K562 (cell line): ENCODE data around the gene KRTAP29-1. TPM values are rescaled to one million over a fixed set of nuclear protein-coding genes. Genes with fewer than 3 reads are reported as not detected.
A peak's percentile ranks its signal among the peaks of the same experiment; 100 is the strongest.

Source experiments
- ATAC-seq: fragments of 200-7000 bp; cut with Tn5 transposase; 3 replicates; pipeline ENCODE4 v1.9.1; 2020; ENCODE audit warnings: moderate library complexity
- BruUV-seq: library from RNA; stranded (reverse); fragments of 400-500 nt; replicated peaks from 2 replicates; lab custom pipeline; 2021; lab: Mats Ljungman, UMichigan
- CTCF ChIA-PET: fragments of 300-600 bp; formaldehyde crosslinking; extraction: SDS; loops from one replicate; lab custom pipeline; 2021; ENCODE audit warnings: low intra/inter-chr PET ratio; lab: Yijun Ruan, JAX
- POLR2A ChIA-PET: fragments of 300-600, 350-650 bp; sonication (Branson Sonifier 250); formaldehyde crosslinking; extraction: SDS; loops from one replicate; lab custom pipeline; 2021; ENCODE audit warnings: antibody characterized with exemption, inconsistent platforms; lab: Yijun Ruan, JAX
- DNase-seq, 4 experiments: peaks; one replicate each; pipeline versions ENCODE4 v3.0.0 to v3.0.0-alpha.2; 2011 to 2018; ENCODE audit warnings: low spot score in 3 of 4, mixed read lengths in 3 of 4; ENCODE audit errors: extremely low read depth in 1 of 4
- FAIRE-seq: peaks from 2 replicates; lab custom pipeline; 2011; peaks lifted over from hg19 to GRCh38; lab: Jason Lieb, UNC
- H2AFZ ChIP-seq: 2 replicates; pipeline ENCODE4 v1.6.0; 2011; ENCODE audit warnings: low read depth, low read length, control low read depth, inconsistent platforms
- H3K27ac ChIP-seq: fragments of 200-600 bp; 3 replicates; pipeline ENCODE4 v1.8.0; 2011; ENCODE audit warnings: low read depth, mild to moderate bottlenecking, control low read depth, inconsistent platforms, low read length, moderate library complexity, mixed read lengths; ENCODE audit errors: extremely low read depth
- H3K27me3 ChIP-seq, 2 experiments: fragments of 300-600 bp in 1 of 2; 2 replicates in 1 of 2; 3 replicates in 1 of 2; pipeline versions ENCODE4 v1.6.0 to v1.8.0; 2011; ENCODE audit warnings: inconsistent platforms in 2 of 2, low read length in 2 of 2, mild to moderate bottlenecking in 1 of 2, mixed read lengths in 1 of 2, moderate library complexity in 1 of 2; ENCODE audit not compliant: control insufficient read depth in 2 of 2, insufficient read depth in 2 of 2
- H3K36me3 ChIP-seq: fragments of 300-600 bp; 3 replicates; pipeline ENCODE4 v1.8.0; 2011; ENCODE audit warnings: mild to moderate bottlenecking, low read length, inconsistent platforms; ENCODE audit not compliant: control insufficient read depth, insufficient read depth
- H3K4me1 ChIP-seq, 2 experiments: fragments of 200-600 bp in 1 of 2; replicated peaks in 1 of 2; 2 replicates in 1 of 2; 3 replicates in 1 of 2; pipeline versions ENCODE4 v1.5.1 to v1.8.0; 2011; ENCODE audit warnings: inconsistent platforms in 2 of 2, low read length in 2 of 2, mild to moderate bottlenecking in 1 of 2, mixed read lengths in 1 of 2, moderate library complexity in 1 of 2; ENCODE audit not compliant: control insufficient read depth in 2 of 2, insufficient read depth in 2 of 2
- H3K4me2 ChIP-seq: 2 replicates; pipeline ENCODE4 v1.6.1; 2011; ENCODE audit warnings: low read length, control low read depth, inconsistent platforms, mixed read lengths; ENCODE audit not compliant: insufficient read depth
- H3K4me3 ChIP-seq: fragments of 200-600 bp; sonication (generic), shearing (Covaris generic); 2 replicates; pipeline ENCODE4 v1.5.1; 2016; ENCODE audit warnings: control low read depth, inconsistent platforms
- H3K79me2 ChIP-seq: fragments of 200-600 bp; 3 replicates; pipeline ENCODE4 v1.8.0; 2011; ENCODE audit warnings: low read length, inconsistent platforms; ENCODE audit not compliant: control insufficient read depth, insufficient read depth
- H3K9ac ChIP-seq, 2 experiments: 2 replicates each; pipeline versions ENCODE4 v1.6.0 to v1.6.1; 2011; ENCODE audit warnings: low read depth in 2 of 2, low read length in 2 of 2, control low read depth in 1 of 2, inconsistent platforms in 1 of 2, mild to moderate bottlenecking in 1 of 2, mixed read lengths in 1 of 2; ENCODE audit not compliant: insufficient read depth in 1 of 2
- H3K9me1 ChIP-seq: one replicate; pipeline ENCODE4 v1.6.0; 2011; ENCODE audit warnings: inconsistent platforms, mild to moderate bottlenecking, low read length, moderate library complexity; ENCODE audit not compliant: control insufficient read depth, insufficient read depth
- H3K9me3 ChIP-seq: replicated peaks from 2 replicates; pipeline ENCODE4 v1.5.1; 2011; ENCODE audit warnings: low read depth, low read length, inconsistent platforms; ENCODE audit not compliant: control insufficient read depth, insufficient read depth
- H4K20me1 ChIP-seq: replicated peaks from 2 replicates; pipeline ENCODE4 v1.6.1; 2011; ENCODE audit warnings: low read length, inconsistent platforms, mixed read lengths; ENCODE audit not compliant: control insufficient read depth, insufficient read depth
- ATF4 ChIP-seq: fragments of 450-650 bp; formaldehyde crosslinking; IDR thresholded peaks from 2 replicates; pipeline ENCODE4 v1.4.0; 2022; ENCODE audit warnings: mild to moderate bottlenecking, moderate library complexity
- CBX2 ChIP-seq: fragments of 200-600 bp; sonication (generic); IDR thresholded peaks from one replicate; pipeline ENCODE4 v1.6.1; 2012; ENCODE audit warnings: mild to moderate bottlenecking, low read length, inconsistent platforms; ENCODE audit not compliant: insufficient read depth, poor library complexity, severe bottlenecking
- FOXK1 ChIP-seq: sonication (generic); formaldehyde crosslinking; IDR thresholded peaks from 2 replicates; pipeline ENCODE4 v1.8.0; 2022; ENCODE audit warnings: missing genetic modification reagents, mild to moderate bottlenecking, borderline replicate concordance
- KAT7 ChIP-seq: sonication (generic); formaldehyde crosslinking; IDR thresholded peaks from 2 replicates; pipeline ENCODE4 v1.8.0; 2022; ENCODE audit warnings: missing genetic modification reagents, mild to moderate bottlenecking, borderline replicate concordance
- KDM4B ChIP-seq, 2 experiments: fragments of 450-650 bp in 1 of 2; sonication (generic) in 1 of 2; IDR thresholded peaks; 2 replicates each; pipeline ENCODE4 v1.6.1; 2016 to 2017; ENCODE audit warnings: borderline replicate concordance in 2 of 2, antibody characterized with exemption in 1 of 2, low read depth in 1 of 2, mild to moderate bottlenecking in 1 of 2
- NEUROD1 ChIP-seq: fragments of 150-350 bp; IDR thresholded peaks from 2 replicates; pipeline ENCODE4 v1.6.1; 2014; ENCODE audit warnings: borderline replicate concordance, low read length, low read depth; ENCODE audit not compliant: partially characterized antibody
- PHF20 ChIP-seq: fragments of 450-650 bp; IDR thresholded peaks from 2 replicates; pipeline ENCODE4 v1.6.1; 2018; ENCODE audit not compliant: partially characterized antibody
- RAD21 ChIP-seq, 2 experiments: fragments of 250-450 bp in 1 of 2; fragments of 450-650 bp in 1 of 2; sonication (Bioruptor Pico) in 1 of 2; formaldehyde crosslinking in 1 of 2; IDR thresholded peaks in 1 of 2; conservative IDR thresholded peaks in 1 of 2; 2 replicates each; pipeline versions ENCODE4 v1.4.0 to v1.8.0; 2020 to 2022; ENCODE audit warnings: mild to moderate bottlenecking in 2 of 2, moderate library complexity in 1 of 2
- SMC3 ChIP-seq: conservative IDR thresholded peaks from 2 replicates; pipeline ENCODE4 v1.6.1; 2011; ENCODE audit warnings: low read depth, low read length, improper control_type of control experiment; ENCODE audit not compliant: insufficient read depth
- TBL1XR1 ChIP-seq, 2 experiments: IDR thresholded peaks; 2 replicates each; pipeline ENCODE4 v1.6.1; 2012; ENCODE audit warnings: improper control_type of control experiment in 2 of 2, low read length in 2 of 2, mild to moderate bottlenecking in 1 of 2
- ZC3H11A ChIP-seq: IDR thresholded peaks from 2 replicates; pipeline ENCODE4 v1.6.1; 2012; ENCODE audit warnings: low read depth, low read length, improper control_type of control experiment
- WGBS: fragments of 100-300 bp; shearing (Covaris generic); methylation state at CpG from one replicate; pipeline ENCODE4 v1.1.6; 2016; ENCODE audit warnings: low coverage, mixed read lengths; ENCODE audit not compliant: insufficient coverage; ENCODE audit errors: missing lambda C conversion rate; 5-methylcytosine and 5-hydroxymethylcytosine counted together
- in situ Hi-C: fragments of 300-500 bp; cut with MboI; formaldehyde crosslinking; loops from 4 replicates; pipeline ENCODE4 v1.15.0; 2018; ENCODE audit warnings: inconsistent platforms, mixed read lengths
- intact Hi-C: fragments of 100-400 bp; cut with micrococcal nuclease; formaldehyde crosslinking; loops from 2 replicates; pipeline ENCODE4 v1.14.2; 2022
- polyA plus RNA-seq, 8 experiments: library from polyadenylated mRNA; depleted of rRNA in 4 of 8; stranded (reverse) in 5 of 8; unstranded in 3 of 8; fragments of >200 nt; fragmentation: Nextera tagmentation in 2 of 8; fragmentation: Illumina TruSeq in 1 of 8; extraction: Ambion mirVana in 2 of 8; extraction: Trizol in 1 of 8; gene quantifications; 2 replicates each; pipeline versions ENCODE4 v1.2.1 to v1.2.3, GENCODE V29; 2011 to 2014; ENCODE audit warnings: inconsistent platforms in 1 of 8, missing spikeins in 1 of 8
- total RNA-seq, 7 experiments: library from RNA; depleted of rRNA in 6 of 7; stranded (reverse); fragments of >200 nt in 6 of 7; fragmentation: Illumina TruSeq in 2 of 7; extraction: Trizol in 2 of 7; gene quantifications; 2 replicates each; pipeline versions ENCODE4 v1.2.1 to v1.2.3, GENCODE V29; 2011 to 2021; ENCODE audit warnings: low replicate concordance in 1 of 7

KRTAP29-1 gene
- total and polyA plus RNA-seq, 9 of the 15 experiments (the other 6 are each of a cell fraction or from before 2014, with no cell fraction given) = not detected

DNA sequence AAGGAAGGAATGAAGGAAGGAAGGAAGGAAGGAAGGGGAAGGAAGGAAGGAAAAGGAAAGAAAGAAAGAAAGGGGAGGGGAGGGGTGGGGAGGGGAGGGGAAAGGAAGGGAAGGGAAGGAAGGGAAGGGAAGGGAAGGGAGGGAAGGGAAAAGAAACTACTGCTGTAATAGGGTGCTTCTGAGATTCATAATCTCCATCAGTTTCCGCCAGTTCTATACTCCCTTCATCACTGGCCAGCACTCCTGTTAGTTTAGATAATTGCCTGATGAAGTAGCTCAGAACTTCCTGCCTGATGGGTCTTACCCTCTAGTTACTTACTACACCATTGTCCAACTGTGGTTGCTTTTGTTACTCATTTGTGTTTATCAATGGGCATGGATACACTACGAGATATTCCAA, 39.4 kb downstream of the KRTAP29-1 start:
- no peaks in the 10 kb centered on the region for H3K9me1 ChIP-seq
- H2AFZ ChIP-seq = no peak overlapping the region
- H3K27ac ChIP-seq = no peak overlapping the region
- H3K79me2 ChIP-seq = no peaks in the 10 kb centered on the region
- no peak for ATAC-seq
- POLR2A ChIA-PET = no interaction called here
- peak in 2 of 4 experiments; percentile 1 for DNase-seq
- no peaks in the 10 kb centered on the region for H3K9me3 ChIP-seq
- WGBS = 0% methylated on average over 1 of the region's 2 CpGs
- no peaks in the 10 kb centered on the region for H4K20me1 ChIP-seq
- in situ Hi-C loops = no loop called here
- intact Hi-C loops = no loop called here
- no peak for TF ChIP-seq SMC3
- no peak for TF ChIP-seq TBL1XR1 (IDR thresholded peaks at IDR 0.05; ENCODE audit: low read length in 2 of 2)
- no peak for TF ChIP-seq CBX2
- TF ChIP-seq RAD21 (CRISPR knock-in tag; conservative IDR thresholded peaks at IDR 0.05 in 1 of 2, IDR thresholded peaks at IDR 0.05 in 1 of 2) = no peak
- no peak for TF ChIP-seq NEUROD1
- no peak for TF ChIP-seq ATF4 (CRISPR knock-in tag)
- no peak for TF ChIP-seq FOXK1 (CRISPR knock-in tag)
- no peak for TF ChIP-seq PHF20
- TF ChIP-seq KAT7 (CRISPR knock-in tag) = no peak
- TF ChIP-seq ZC3H11A = no peak
- TF ChIP-seq KDM4B (IDR thresholded peaks at IDR 0.05; ENCODE audit: borderline replicate concordance in 2 of 2, low read depth in 1 of 2) = no peak
- FAIRE-seq = no peak
- H3K36me3 ChIP-seq = no peaks in the 10 kb centered on the region
- no peak overlapping the region for H3K4me2 ChIP-seq
- H3K27me3 ChIP-seq = no peaks in the 10 kb centered on the region
- CTCF ChIA-PET = no interaction called here
- no peak overlapping the region for H3K4me3 ChIP-seq
- H3K4me1 ChIP-seq = no peaks in the 10 kb centered on the region
- BruUV-seq = no TSS peak
- H3K9ac ChIP-seq = no peak overlapping the region
